GM23338 (cell line): ENCODE results near the gene DENND2C. TPM values are rescaled to one million over a fixed set of nuclear protein-coding genes. Genes with fewer than 3 reads are reported as not detected.

Experiments
- ATAC-seq: fragments of 200-7000 bp; cut with Tn5 transposase; 3 replicates; pipeline ENCODE4 v1.9.1; 2020
- DNase-seq: peaks from one replicate; pipeline ENCODE4 v3.0.0-alpha.2; 2015; ENCODE audit warnings: low spot score
- H2AFZ ChIP-seq: fragments of 200-600 bp; sonication (generic); 2 replicates; pipeline ENCODE4 v1.8.0; 2016; ENCODE audit warnings: antibody characterized with exemption, mild to moderate bottlenecking, moderate library complexity
- H3F3A ChIP-seq: fragments of 200-600 bp; sonication (generic); replicated peaks from 2 replicates; pipeline ENCODE4 v1.8.0; 2017; ENCODE audit warnings: antibody characterized with exemption, mixed run types, low read depth
- H3K27ac ChIP-seq: fragments of 200-600 bp; sonication (generic); 2 replicates; pipeline ENCODE4 v1.6.1; 2016; ENCODE audit warnings: low read depth
- H3K27me3 ChIP-seq: fragments of 200-600 bp; sonication (generic); 2 replicates; pipeline ENCODE4 v1.8.0; 2016; ENCODE audit warnings: mild to moderate bottlenecking, mixed run types, moderate library complexity; ENCODE audit not compliant: insufficient read depth
- H3K36me3 ChIP-seq: fragments of 200-600 bp; sonication (generic); 2 replicates; pipeline ENCODE4 v1.8.0; 2016; ENCODE audit warnings: mild to moderate bottlenecking; ENCODE audit not compliant: insufficient read depth
- H3K4me1 ChIP-seq: fragments of 200-600 bp; sonication (generic); 2 replicates; pipeline ENCODE4 v1.8.0; 2016; ENCODE audit warnings: mild to moderate bottlenecking, moderate library complexity; ENCODE audit not compliant: insufficient read depth
- H3K4me2 ChIP-seq: fragments of 200-600 bp; sonication (generic); 2 replicates; pipeline ENCODE4 v1.7.1; 2017; ENCODE audit warnings: mixed run types
- H3K4me3 ChIP-seq: fragments of 200-600 bp; sonication (generic); 2 replicates; pipeline ENCODE4 v1.6.1; 2016; ENCODE audit warnings: mixed run types
- H3K79me2 ChIP-seq: fragments of 200-600 bp; sonication (generic); replicated peaks from 2 replicates; pipeline ENCODE4 v1.8.0; 2017; ENCODE audit warnings: mild to moderate bottlenecking; ENCODE audit not compliant: insufficient read depth
- H3K9me2 ChIP-seq: fragments of 200-600 bp; sonication (generic); 2 replicates; pipeline ENCODE4 v1.8.0; 2017; ENCODE audit not compliant: insufficient read depth
- H4K20me1 ChIP-seq: fragments of 200-600 bp; sonication (generic); replicated peaks from 2 replicates; pipeline ENCODE4 v1.8.0; 2017; ENCODE audit warnings: mild to moderate bottlenecking; ENCODE audit not compliant: insufficient read depth
- H3K27ac Mint-ChIP-seq: 2 replicates; pipeline ENCODE4 v1.8.0; 2020; ENCODE audit warnings: inconsistent platforms, mild to moderate bottlenecking, moderate library complexity, mixed read lengths
- H3K27me3 Mint-ChIP-seq: 3 replicates; pipeline ENCODE4 v1.8.0; 2022; ENCODE audit warnings: low read depth, mild to moderate bottlenecking, moderate library complexity, mixed read lengths, inconsistent platforms; ENCODE audit not compliant: insufficient read depth, poor library complexity
- H3K36me3 Mint-ChIP-seq: 3 replicates; pipeline ENCODE4 v1.8.0; 2021; ENCODE audit warnings: low read depth, mild to moderate bottlenecking, inconsistent platforms, moderate library complexity, mixed read lengths
- H3K4me1 Mint-ChIP-seq: 3 replicates; pipeline ENCODE4 v1.8.0; 2020; ENCODE audit warnings: mild to moderate bottlenecking, inconsistent platforms, mixed read lengths
- H3K4me3 Mint-ChIP-seq: 3 replicates; pipeline ENCODE4 v1.8.0; 2021; ENCODE audit warnings: moderate library complexity, mild to moderate bottlenecking, inconsistent platforms, mixed read lengths
- H3K9me3 Mint-ChIP-seq: 3 replicates; pipeline ENCODE4 v1.8.0; 2020; ENCODE audit warnings: moderate library complexity, mild to moderate bottlenecking, inconsistent platforms, mixed read lengths
- CREB1 ChIP-seq: fragments of 250-450 bp; sonication (Bioruptor Pico); IDR thresholded peaks from 2 replicates; pipeline ENCODE4 v1.5.0; 2020; ENCODE audit warnings: low read depth, mild to moderate bottlenecking, moderate library complexity
- JUNB ChIP-seq: IDR thresholded peaks from one replicate; pipeline ENCODE4 v1.6.1; 2016; ENCODE audit warnings: antibody characterized with exemption; ENCODE audit not compliant: unreplicated experiment
- polyA plus RNA-seq: library from polyadenylated mRNA; unstranded; fragments of >200 nt; fragmentation: Nextera tagmentation; extraction: Ambion mirVana; gene quantifications from 2 replicates; pipeline ENCODE4 v1.2.1, GENCODE V29; 2016
- total RNA-seq: library from RNA; depleted of rRNA; stranded (reverse); fragments of >200 nt; shearing (Covaris generic); gene quantifications from 2 replicates; pipeline ENCODE4 v1.2.3, GENCODE V29; 2014
- TF ChIP-seq, protein P1 (sequence below): IDR thresholded peaks from 2 replicates; pipeline ENCODE4 v1.6.1; 2016; ENCODE audit warnings: antibody characterized with exemption
- TF ChIP-seq, protein P2 (sequence below), 2 experiments: fragments of 200-600 bp in 1 of 2; sonication (generic) in 1 of 2; conservative IDR thresholded peaks; 2 replicates each; pipeline versions ENCODE4 v1.5.1 to v1.6.1; 2016 to 2017; ENCODE audit warnings: antibody characterized with exemption in 2 of 2, low read depth in 2 of 2, mild to moderate bottlenecking in 2 of 2, moderate library complexity in 1 of 2
- TF ChIP-seq, protein P3 (sequence below): IDR thresholded peaks from one replicate; pipeline ENCODE4 v1.6.1; 2018; ENCODE audit warnings: antibody characterized with exemption; ENCODE audit not compliant: unreplicated experiment

DENND2C gene
- total and polyA plus RNA-seq, 2 experiments from 2014 or later = 4.1 to 7.0 TPM

DNA sequence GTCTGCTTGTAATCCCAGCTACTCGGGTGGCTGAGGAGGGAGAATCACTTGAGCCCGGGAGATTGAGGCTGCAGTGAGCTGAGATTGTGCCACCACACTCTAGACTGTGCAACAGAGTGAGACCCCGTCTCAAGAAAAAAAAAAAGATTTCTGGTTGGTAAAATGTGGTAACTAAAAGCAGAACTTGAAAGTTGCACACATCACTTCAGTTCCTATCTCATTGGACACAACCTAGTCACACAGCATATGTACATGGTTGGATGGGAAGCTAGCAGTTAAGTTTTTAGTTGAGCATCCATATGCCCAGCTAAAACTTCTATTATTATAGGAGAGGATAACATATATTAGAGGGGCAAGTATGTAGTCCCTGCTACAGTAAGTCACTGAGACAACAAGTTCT is 110.5 kb downstream of the DENND2C start (continued):
- TF ChIP-seq, protein P1, sequence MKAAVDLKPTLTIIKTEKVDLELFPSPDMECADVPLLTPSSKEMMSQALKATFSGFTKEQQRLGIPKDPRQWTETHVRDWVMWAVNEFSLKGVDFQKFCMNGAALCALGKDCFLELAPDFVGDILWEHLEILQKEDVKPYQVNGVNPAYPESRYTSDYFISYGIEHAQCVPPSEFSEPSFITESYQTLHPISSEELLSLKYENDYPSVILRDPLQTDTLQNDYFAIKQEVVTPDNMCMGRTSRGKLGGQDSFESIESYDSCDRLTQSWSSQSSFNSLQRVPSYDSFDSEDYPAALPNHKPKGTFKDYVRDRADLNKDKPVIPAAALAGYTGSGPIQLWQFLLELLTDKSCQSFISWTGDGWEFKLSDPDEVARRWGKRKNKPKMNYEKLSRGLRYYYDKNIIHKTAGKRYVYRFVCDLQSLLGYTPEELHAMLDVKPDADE = no peak
- no peak for TF ChIP-seq CREB1 (CRISPR knock-in tag)
- TF ChIP-seq, protein P2, sequence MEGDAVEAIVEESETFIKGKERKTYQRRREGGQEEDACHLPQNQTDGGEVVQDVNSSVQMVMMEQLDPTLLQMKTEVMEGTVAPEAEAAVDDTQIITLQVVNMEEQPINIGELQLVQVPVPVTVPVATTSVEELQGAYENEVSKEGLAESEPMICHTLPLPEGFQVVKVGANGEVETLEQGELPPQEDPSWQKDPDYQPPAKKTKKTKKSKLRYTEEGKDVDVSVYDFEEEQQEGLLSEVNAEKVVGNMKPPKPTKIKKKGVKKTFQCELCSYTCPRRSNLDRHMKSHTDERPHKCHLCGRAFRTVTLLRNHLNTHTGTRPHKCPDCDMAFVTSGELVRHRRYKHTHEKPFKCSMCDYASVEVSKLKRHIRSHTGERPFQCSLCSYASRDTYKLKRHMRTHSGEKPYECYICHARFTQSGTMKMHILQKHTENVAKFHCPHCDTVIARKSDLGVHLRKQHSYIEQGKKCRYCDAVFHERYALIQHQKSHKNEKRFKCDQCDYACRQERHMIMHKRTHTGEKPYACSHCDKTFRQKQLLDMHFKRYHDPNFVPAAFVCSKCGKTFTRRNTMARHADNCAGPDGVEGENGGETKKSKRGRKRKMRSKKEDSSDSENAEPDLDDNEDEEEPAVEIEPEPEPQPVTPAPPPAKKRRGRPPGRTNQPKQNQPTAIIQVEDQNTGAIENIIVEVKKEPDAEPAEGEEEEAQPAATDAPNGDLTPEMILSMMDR (conservative IDR thresholded peaks at IDR 0.05; ENCODE audit: low read depth in 2 of 2) = no peak

DNA sequence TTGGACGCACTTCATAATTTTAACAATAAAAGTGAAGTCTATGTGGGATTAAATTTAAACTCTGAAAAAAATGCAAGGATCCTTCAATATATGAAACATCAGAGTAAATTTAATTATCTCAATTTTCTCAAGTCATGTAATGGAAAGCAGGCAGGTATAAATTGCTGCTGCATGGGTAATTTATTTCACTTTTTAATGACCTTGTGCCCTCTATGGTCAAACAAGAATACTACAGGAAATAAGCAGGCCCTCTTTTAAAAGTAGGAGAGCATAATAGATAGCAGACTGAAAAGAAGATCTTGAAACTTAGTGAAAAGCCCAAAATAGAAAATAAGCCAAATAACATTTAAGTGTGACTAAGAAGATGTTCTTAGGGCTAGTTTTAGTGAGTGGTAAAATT is 111.3 kb downstream of the DENND2C start:
- H3K27ac Mint-ChIP-seq = no peak overlapping the region
- no peak overlapping the region for H3K4me2 ChIP-seq
- TF ChIP-seq, protein P3, sequence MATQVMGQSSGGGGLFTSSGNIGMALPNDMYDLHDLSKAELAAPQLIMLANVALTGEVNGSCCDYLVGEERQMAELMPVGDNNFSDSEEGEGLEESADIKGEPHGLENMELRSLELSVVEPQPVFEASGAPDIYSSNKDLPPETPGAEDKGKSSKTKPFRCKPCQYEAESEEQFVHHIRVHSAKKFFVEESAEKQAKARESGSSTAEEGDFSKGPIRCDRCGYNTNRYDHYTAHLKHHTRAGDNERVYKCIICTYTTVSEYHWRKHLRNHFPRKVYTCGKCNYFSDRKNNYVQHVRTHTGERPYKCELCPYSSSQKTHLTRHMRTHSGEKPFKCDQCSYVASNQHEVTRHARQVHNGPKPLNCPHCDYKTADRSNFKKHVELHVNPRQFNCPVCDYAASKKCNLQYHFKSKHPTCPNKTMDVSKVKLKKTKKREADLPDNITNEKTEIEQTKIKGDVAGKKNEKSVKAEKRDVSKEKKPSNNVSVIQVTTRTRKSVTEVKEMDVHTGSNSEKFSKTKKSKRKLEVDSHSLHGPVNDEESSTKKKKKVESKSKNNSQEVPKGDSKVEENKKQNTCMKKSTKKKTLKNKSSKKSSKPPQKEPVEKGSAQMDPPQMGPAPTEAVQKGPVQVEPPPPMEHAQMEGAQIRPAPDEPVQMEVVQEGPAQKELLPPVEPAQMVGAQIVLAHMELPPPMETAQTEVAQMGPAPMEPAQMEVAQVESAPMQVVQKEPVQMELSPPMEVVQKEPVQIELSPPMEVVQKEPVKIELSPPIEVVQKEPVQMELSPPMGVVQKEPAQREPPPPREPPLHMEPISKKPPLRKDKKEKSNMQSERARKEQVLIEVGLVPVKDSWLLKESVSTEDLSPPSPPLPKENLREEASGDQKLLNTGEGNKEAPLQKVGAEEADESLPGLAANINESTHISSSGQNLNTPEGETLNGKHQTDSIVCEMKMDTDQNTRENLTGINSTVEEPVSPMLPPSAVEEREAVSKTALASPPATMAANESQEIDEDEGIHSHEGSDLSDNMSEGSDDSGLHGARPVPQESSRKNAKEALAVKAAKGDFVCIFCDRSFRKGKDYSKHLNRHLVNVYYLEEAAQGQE = no peak
- no peak for TF ChIP-seq JUNB
- TF ChIP-seq, protein P2 (conservative IDR thresholded peaks at IDR 0.05; ENCODE audit: low read depth in 2 of 2) = peak in 1 of 2 experiments; percentile 61; a peak in 3 of 4 replicates
- H3K27ac ChIP-seq = no peak overlapping the region
- H3K9me2 ChIP-seq = no peaks in the 10 kb centered on the region
- H3K79me2 ChIP-seq = no peaks in the 10 kb centered on the region
- no peaks in the 10 kb centered on the region for H3K27me3 ChIP-seq
- H3K36me3 Mint-ChIP-seq = peaks cover 14% of the 10 kb centered on the region; the same call in 2 of the 3 replicates
- no peaks in the 10 kb centered on the region for H3K36me3 ChIP-seq
- H3K4me3 ChIP-seq = no peak overlapping the region
- peaks cover 9% of the 10 kb centered on the region; the same call in 1 of the 3 replicates for H3K9me3 Mint-ChIP-seq
- ATAC-seq (peak; percentile 50; the same call in 2 of the 3 replicates), DNase-seq (peak; percentile 56)
- no peak overlapping the region for H3K4me3 Mint-ChIP-seq
- no peaks in the 10 kb centered on the region for H4K20me1 ChIP-seq
- peaks cover 2% of the 10 kb centered on the region for H3K27me3 Mint-ChIP-seq
- H3F3A ChIP-seq = no peaks in the 10 kb centered on the region
- no peaks in the 10 kb centered on the region for H3K4me1 ChIP-seq
- no peaks in the 10 kb centered on the region for H3K4me1 Mint-ChIP-seq
- H2AFZ ChIP-seq = no peak overlapping the region
